A549 (cell line): ENCODE data around the gene ZBTB44.

Source experiments
- BHLHE40 ChIP-seq: IDR thresholded peaks from 2 replicates; pipeline ENCODE4 v1.6.1; 2012; ENCODE audit warnings: low read depth, low read length, inconsistent platforms
- FOSL2 ChIP-seq, 2 experiments: fragments of 450-650 bp in 1 of 2; fragments of >200 bp in 1 of 2; sonication (Bioruptor Twin) in 1 of 2; formaldehyde crosslinking; IDR thresholded peaks; 2 replicates each; pipeline versions ENCODE4 v1.5.0 to v1.6.1; 2016 to 2020; ENCODE audit warnings: mild to moderate bottlenecking in 1 of 2, moderate library complexity in 1 of 2
- MAZ ChIP-seq: fragments of 150-350 bp; IDR thresholded peaks from 2 replicates; pipeline ENCODE4 v1.6.1; 2014; ENCODE audit warnings: antibody characterized with exemption, low read depth, low read length, borderline replicate concordance
- POLR2A ChIP-seq: IDR thresholded peaks from 2 replicates; pipeline ENCODE4 v1.6.1; 2012; ENCODE audit warnings: mild to moderate bottlenecking, low read length
- RAD21 ChIP-seq, 2 experiments: fragments of >200 bp in 1 of 2; sonication (Bioruptor Twin) in 1 of 2; formaldehyde crosslinking in 1 of 2; IDR thresholded peaks in 1 of 2; conservative IDR thresholded peaks in 1 of 2; 2 replicates in 1 of 2; 3 replicates in 1 of 2; pipeline ENCODE4 v1.6.1; 2012 to 2018; ENCODE audit warnings: inconsistent platforms in 1 of 2
- TF ChIP-seq, protein P1 (sequence below): fragments of >200 bp; sonication (Bioruptor Twin); formaldehyde crosslinking; IDR thresholded peaks from 3 replicates; pipeline ENCODE4 v1.5.1; 2016
- TF ChIP-seq, protein P2 (sequence below): IDR thresholded peaks from 2 replicates; pipeline ENCODE4 v1.6.1; 2012
- TF ChIP-seq, protein P3 (sequence below): fragments of 200-600 bp; sonication (generic); IDR thresholded peaks from 2 replicates; pipeline ENCODE4 v1.6.1; 2016; ENCODE audit warnings: antibody characterized with exemption, mild to moderate bottlenecking, moderate library complexity
- TF ChIP-seq, protein P4 (sequence below): IDR thresholded peaks from 2 replicates; pipeline ENCODE4 v1.6.1; 2012
- TF ChIP-seq, protein P5 (sequence below): IDR thresholded peaks from 2 replicates; pipeline ENCODE4 v1.6.1; 2012; ENCODE audit warnings: low read depth, borderline replicate concordance

DNA sequence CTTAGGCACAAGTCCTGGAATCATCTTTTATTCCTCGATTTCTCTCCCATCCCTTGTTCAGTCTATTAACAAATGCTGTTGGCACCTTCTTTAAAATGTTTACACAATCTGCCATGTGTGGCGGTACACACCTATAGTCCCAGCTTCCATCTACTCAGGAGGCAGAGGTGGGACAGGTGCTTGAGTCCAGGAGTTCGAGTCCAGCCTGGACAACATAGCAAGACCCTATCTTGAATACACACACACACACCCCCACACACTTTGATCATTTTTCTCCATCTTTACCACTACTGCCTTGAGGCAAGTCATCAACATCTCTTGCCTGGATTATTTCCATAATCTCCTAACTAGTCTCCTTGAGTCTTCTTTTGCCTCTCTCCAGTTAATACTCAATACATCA lies 13.7 kb upstream of the ZBTB44 start:
- TF ChIP-seq, protein P1, sequence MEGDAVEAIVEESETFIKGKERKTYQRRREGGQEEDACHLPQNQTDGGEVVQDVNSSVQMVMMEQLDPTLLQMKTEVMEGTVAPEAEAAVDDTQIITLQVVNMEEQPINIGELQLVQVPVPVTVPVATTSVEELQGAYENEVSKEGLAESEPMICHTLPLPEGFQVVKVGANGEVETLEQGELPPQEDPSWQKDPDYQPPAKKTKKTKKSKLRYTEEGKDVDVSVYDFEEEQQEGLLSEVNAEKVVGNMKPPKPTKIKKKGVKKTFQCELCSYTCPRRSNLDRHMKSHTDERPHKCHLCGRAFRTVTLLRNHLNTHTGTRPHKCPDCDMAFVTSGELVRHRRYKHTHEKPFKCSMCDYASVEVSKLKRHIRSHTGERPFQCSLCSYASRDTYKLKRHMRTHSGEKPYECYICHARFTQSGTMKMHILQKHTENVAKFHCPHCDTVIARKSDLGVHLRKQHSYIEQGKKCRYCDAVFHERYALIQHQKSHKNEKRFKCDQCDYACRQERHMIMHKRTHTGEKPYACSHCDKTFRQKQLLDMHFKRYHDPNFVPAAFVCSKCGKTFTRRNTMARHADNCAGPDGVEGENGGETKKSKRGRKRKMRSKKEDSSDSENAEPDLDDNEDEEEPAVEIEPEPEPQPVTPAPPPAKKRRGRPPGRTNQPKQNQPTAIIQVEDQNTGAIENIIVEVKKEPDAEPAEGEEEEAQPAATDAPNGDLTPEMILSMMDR: no peak
- TF ChIP-seq RAD21 (conservative IDR thresholded peaks at IDR 0.05 in 1 of 2, IDR thresholded peaks at IDR 0.05 in 1 of 2): no peak
- TF ChIP-seq, protein P2, sequence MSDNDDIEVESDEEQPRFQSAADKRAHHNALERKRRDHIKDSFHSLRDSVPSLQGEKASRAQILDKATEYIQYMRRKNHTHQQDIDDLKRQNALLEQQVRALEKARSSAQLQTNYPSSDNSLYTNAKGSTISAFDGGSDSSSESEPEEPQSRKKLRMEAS: no peak
- TF ChIP-seq, protein P3, sequence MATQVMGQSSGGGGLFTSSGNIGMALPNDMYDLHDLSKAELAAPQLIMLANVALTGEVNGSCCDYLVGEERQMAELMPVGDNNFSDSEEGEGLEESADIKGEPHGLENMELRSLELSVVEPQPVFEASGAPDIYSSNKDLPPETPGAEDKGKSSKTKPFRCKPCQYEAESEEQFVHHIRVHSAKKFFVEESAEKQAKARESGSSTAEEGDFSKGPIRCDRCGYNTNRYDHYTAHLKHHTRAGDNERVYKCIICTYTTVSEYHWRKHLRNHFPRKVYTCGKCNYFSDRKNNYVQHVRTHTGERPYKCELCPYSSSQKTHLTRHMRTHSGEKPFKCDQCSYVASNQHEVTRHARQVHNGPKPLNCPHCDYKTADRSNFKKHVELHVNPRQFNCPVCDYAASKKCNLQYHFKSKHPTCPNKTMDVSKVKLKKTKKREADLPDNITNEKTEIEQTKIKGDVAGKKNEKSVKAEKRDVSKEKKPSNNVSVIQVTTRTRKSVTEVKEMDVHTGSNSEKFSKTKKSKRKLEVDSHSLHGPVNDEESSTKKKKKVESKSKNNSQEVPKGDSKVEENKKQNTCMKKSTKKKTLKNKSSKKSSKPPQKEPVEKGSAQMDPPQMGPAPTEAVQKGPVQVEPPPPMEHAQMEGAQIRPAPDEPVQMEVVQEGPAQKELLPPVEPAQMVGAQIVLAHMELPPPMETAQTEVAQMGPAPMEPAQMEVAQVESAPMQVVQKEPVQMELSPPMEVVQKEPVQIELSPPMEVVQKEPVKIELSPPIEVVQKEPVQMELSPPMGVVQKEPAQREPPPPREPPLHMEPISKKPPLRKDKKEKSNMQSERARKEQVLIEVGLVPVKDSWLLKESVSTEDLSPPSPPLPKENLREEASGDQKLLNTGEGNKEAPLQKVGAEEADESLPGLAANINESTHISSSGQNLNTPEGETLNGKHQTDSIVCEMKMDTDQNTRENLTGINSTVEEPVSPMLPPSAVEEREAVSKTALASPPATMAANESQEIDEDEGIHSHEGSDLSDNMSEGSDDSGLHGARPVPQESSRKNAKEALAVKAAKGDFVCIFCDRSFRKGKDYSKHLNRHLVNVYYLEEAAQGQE: no peak
- TF ChIP-seq MAZ: no peak
- TF ChIP-seq, protein P4, sequence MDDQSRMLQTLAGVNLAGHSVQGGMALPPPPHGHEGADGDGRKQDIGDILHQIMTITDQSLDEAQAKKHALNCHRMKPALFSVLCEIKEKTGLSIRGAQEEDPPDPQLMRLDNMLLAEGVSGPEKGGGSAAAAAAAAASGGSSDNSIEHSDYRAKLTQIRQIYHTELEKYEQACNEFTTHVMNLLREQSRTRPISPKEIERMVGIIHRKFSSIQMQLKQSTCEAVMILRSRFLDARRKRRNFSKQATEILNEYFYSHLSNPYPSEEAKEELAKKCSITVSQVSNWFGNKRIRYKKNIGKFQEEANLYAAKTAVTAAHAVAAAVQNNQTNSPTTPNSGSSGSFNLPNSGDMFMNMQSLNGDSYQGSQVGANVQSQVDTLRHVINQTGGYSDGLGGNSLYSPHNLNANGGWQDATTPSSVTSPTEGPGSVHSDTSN: no peak
- no peak for TF ChIP-seq BHLHE40
- TF ChIP-seq POLR2A: no peak
- TF ChIP-seq FOSL2 (IDR thresholded peaks at IDR 0.05): no peak
- TF ChIP-seq FOSL2 (CRISPR knock-in tag; IDR thresholded peaks at IDR 0.05): no peak
- TF ChIP-seq, protein P5, sequence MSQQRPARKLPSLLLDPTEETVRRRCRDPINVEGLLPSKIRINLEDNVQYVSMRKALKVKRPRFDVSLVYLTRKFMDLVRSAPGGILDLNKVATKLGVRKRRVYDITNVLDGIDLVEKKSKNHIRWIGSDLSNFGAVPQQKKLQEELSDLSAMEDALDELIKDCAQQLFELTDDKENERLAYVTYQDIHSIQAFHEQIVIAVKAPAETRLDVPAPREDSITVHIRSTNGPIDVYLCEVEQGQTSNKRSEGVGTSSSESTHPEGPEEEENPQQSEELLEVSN: no peak
